Ascending aorta (tissue), 2 donors: ENCODE data around the gene TMEM139. TPM values are rescaled to one million over a fixed set of nuclear protein-coding genes. Genes with fewer than 3 reads are reported as not detected.

Experiments
- DNase-seq, 2 donors: peaks; one replicate each; pipeline ENCODE4 v3.0.0-alpha.2; 2019; ENCODE audit warnings: low spot score in 2 of 2
- H3K27ac ChIP-seq, 2 donors: fragments of 200-600 bp; sonication (generic); one replicate each; pipeline ENCODE4 v1.5.1; 2016 to 2017; ENCODE audit warnings: mild to moderate bottlenecking in 1 of 2
- H3K27me3 ChIP-seq: fragments of 200-600 bp; sonication (generic); one replicate; pipeline ENCODE4 v1.5.1; 2017
- H3K36me3 ChIP-seq, 2 donors: fragments of 200-600 bp; sonication (generic); one replicate each; pipeline ENCODE4 v1.5.1; 2016
- H3K4me1 ChIP-seq, 2 donors: fragments of 200-600 bp; sonication (generic); one replicate each; pipeline ENCODE4 v1.5.1; 2016 to 2017; ENCODE audit warnings: mild to moderate bottlenecking in 1 of 2
- H3K4me3 ChIP-seq, 2 donors: fragments of 200-600 bp; sonication (generic); one replicate each; pipeline ENCODE4 v1.5.1; 2016 to 2017; ENCODE audit warnings: mild to moderate bottlenecking in 1 of 2
- H3K9me3 ChIP-seq, 2 donors: fragments of 200-600 bp; sonication (generic); one replicate each; pipeline ENCODE4 v1.5.1; 2016
- intact Hi-C: fragments of 100-400 bp; cut with DNase I; formaldehyde crosslinking; loops from one replicate; pipeline ENCODE4 v1.15.1; 2023
- total RNA-seq: library from RNA; depleted of rRNA; stranded (reverse); fragments of >200 nt; gene quantifications from one replicate; pipeline ENCODE4 v1.1.0, GENCODE V29; 2016
- TF ChIP-seq, protein P1 (sequence below), 3 experiments: fragments of 200-600 bp in 2 of 3; fragments of 450-650 bp in 1 of 3; sonication (generic) in 2 of 3; IDR thresholded peaks; one replicate each; pipeline ENCODE4 v1.5.1; 2016 to 2019; ENCODE audit warnings: antibody characterized with exemption in 3 of 3, mild to moderate bottlenecking in 1 of 3, moderate library complexity in 1 of 3

The TMEM139 gene
- total RNA-seq, 1 donor from 2014 or later, result 11.5 TPM

DNA sequence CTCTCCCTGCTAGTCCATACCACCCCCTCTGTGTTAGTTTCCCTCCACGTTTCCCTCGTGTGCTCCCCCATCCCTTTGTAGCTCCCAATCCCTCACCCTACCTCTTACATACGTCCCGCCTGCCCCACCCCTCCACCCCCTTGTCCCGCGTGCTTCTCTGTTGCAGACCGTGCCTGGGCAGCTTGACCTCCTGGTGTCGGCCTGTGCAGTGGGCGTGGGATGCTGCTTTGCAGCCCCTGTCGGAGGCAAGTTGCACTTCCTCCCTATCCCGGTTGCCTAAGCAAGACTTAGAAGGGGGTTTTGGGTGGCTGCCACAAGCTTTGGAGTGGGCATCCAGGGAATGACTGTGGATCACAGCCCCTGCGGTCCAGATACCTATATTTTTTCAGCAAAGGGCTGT, 38.9 kb downstream of the TMEM139 start:
- Histone ChIP-seq H3K4me1 (no peaks in the 10 kb centered on the region), H3K36me3 (no peaks in the 10 kb centered on the region), H3K9me3 (no peaks in the 10 kb centered on the region), H3K27me3 (no peaks in the 10 kb centered on the region), H3K27ac (no peak overlapping the region), H3K4me3 (no peak overlapping the region)
- intact Hi-C loops, result no loop called here
- TF ChIP-seq, protein P1, sequence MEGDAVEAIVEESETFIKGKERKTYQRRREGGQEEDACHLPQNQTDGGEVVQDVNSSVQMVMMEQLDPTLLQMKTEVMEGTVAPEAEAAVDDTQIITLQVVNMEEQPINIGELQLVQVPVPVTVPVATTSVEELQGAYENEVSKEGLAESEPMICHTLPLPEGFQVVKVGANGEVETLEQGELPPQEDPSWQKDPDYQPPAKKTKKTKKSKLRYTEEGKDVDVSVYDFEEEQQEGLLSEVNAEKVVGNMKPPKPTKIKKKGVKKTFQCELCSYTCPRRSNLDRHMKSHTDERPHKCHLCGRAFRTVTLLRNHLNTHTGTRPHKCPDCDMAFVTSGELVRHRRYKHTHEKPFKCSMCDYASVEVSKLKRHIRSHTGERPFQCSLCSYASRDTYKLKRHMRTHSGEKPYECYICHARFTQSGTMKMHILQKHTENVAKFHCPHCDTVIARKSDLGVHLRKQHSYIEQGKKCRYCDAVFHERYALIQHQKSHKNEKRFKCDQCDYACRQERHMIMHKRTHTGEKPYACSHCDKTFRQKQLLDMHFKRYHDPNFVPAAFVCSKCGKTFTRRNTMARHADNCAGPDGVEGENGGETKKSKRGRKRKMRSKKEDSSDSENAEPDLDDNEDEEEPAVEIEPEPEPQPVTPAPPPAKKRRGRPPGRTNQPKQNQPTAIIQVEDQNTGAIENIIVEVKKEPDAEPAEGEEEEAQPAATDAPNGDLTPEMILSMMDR (IDR thresholded peaks at IDR 0.05), result no peak
- no peak for DNase-seq

DNA sequence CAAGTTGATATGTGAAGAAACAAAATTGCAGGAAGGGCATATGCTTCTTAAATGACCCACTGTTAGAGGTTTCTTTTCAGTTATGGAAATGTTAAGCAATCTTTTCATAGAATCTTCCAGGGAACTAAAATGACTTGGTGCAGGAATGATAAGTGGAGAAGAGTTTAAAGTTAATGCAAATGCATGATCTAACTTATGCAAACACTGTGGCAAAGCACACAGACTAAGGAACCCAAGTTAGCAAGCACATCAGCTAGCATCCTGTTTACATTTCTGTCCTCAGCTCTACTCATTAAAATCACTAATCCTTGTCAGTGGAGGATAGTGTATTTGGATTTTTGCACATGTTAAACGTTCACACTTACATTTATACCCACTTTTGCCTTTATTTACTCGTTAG, 40.5 kb downstream of the TMEM139 start:
- Histone ChIP-seq H3K9me3 (no peaks in the 10 kb centered on the region), H3K4me1 (no peaks in the 10 kb centered on the region), H3K4me3 (no peak overlapping the region), H3K36me3 (no peaks in the 10 kb centered on the region), H3K27ac (no peak overlapping the region), H3K27me3 (no peaks in the 10 kb centered on the region)
- TF ChIP-seq, protein P1 (IDR thresholded peaks at IDR 0.05), result no peak
- intact Hi-C loops, result no loop called here
- no peak for DNase-seq

DNA sequence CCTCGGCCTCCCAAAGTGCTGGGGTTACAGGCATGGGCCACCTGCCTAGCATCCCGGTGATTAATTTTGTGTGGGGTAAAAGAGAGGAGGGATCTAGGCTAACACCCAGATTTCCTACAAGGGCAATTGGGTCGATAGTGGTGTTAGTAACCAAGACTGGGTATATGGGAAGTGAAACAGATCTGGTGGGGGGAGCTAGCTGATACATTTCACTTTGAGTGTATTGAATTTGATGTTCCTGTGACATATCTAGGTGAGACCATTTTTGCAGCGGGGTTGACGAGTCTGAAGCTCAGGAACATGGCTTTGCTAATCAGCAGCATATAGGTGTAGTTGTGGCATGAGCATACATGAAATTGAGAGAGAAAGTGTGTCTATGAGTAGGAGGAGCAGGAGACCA, 43.1 kb downstream of the TMEM139 start:
- Histone ChIP-seq H3K4me1 (no peaks in the 10 kb centered on the region), H3K27me3 (no peaks in the 10 kb centered on the region), H3K36me3 (no peaks in the 10 kb centered on the region), H3K27ac (no peak overlapping the region), H3K4me3 (no peak overlapping the region), H3K9me3 (no peaks in the 10 kb centered on the region)
- intact Hi-C loops, result no loop called here
- no peak for DNase-seq
- TF ChIP-seq, protein P1 (IDR thresholded peaks at IDR 0.05), result no peak

DNA sequence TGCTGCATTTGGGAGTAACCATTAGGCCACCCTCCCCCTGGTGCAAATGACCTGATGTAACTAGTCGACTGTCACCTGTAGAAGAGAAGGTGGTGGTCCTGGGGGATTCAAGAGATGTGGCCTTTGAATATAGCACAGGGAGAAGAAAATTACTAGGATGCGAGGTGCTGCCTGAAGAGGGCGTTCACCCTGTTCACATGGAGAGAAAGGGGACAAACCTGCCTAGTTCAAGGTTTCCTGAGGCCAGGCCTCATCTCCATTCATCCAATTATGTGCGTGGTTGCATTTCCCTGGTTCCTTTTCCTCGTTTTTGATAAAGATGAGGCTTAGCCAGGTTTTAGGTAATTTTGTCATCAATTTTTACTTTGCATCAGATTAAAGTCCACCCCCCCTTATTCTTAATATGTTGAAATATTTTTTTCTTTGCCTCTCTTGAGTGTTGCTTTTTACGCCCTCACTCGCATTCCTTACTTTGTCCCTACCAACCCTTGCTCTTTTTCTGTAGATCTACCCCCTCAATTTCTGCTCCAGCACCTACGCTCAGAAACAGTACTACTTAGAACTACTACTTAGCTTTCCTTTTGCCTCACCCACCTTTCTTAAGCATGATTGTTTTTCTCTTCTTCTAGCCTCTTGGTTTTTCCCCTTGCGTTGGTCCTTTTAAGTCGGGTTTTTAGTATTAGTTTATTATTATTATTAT, 44.9 kb downstream of the TMEM139 start:
- DNase-seq, result no peak
- TF ChIP-seq, protein P1 (IDR thresholded peaks at IDR 0.05), result no peak
- H3K4me3 ChIP-seq, result no peak overlapping the region
- H3K4me1 ChIP-seq, result no peaks in the 10 kb centered on the region
- no peaks in the 10 kb centered on the region for H3K27me3 ChIP-seq
- H3K27ac ChIP-seq, result no peak overlapping the region
- H3K36me3 ChIP-seq, result no peaks in the 10 kb centered on the region
- intact Hi-C loops, result no loop called here
- no peaks in the 10 kb centered on the region for H3K9me3 ChIP-seq

DNA sequence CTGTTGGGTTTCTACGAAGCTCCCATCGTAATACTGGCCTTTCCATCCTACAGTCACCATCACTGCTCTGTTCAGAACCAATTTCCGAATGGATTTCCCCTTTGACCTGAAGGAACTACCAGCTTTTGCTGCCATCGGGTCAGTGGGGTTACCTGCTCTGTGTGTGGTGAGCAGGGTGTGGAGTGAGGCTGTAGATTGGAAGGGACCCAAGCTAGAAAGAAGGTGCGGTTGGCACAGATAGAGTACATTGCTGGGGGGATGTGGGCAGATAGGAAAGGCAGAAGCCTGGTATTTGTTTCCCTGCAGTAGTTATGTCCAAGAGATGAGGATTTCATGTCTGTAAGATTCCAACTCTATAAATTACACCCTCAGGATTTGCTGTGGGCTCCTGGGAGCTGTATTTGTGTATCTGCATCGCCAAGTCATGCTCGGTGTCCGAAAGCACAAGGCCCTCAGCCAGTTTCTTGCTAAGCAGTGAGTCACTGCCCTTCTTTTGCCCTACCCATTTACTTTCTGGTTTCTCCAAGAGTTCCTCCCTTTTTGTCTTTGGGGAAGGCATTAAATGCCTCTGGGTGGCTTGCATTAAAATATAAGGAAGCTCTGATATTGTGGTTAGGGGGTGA, 46.5 kb downstream of the TMEM139 start:
- TF ChIP-seq, protein P1 (IDR thresholded peaks at IDR 0.05), result no peak
- no peak for DNase-seq
- Histone ChIP-seq H3K4me3 (no peak overlapping the region), H3K4me1 (no peaks in the 10 kb centered on the region), H3K27me3 (no peaks in the 10 kb centered on the region), H3K36me3 (no peaks in the 10 kb centered on the region), H3K27ac (no peak overlapping the region), H3K9me3 (no peaks in the 10 kb centered on the region)
- intact Hi-C loops, result no loop called here
